Endothelial cell of umbilical vein (primary cell): Measurements from ENCODE around the gene VAC14.

Experiments used
- MAX ChIP-seq: IDR thresholded peaks from 2 replicates; pipeline ENCODE4 v1.6.1; 2011; ENCODE audit not compliant: insufficient read depth, insufficient read length
- POLR2A ChIP-seq: IDR thresholded peaks from 2 replicates; pipeline ENCODE4 v1.6.1; 2012; ENCODE audit warnings: low read depth, mild to moderate bottlenecking, control low read depth, low read length

DNA sequence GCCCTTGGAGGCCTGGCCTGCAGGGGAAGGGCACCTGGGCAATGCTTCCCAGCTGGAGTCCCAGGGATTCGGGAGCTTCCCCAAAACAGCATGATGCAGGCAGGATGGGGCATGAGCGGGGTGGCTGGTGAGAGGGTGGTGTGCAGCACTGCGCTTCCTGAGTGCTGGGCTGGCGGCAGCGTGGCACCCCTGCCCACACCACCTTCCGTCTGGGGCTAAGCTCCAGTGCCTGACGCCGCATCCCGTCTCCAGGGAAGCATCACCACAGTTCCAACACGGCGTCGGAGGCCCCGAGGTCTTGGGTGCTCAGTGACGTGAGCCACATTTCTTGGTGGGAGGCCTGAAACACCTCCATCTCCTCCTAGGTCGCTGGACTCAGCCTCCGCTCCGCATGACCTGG, 101.3 kb downstream of the VAC14 start:
- TF ChIP-seq POLR2A (no peak), MAX (no peak)
